Lung (tissue), 12 donors: ENCODE results near the gene IDH2. TPM values are rescaled to one million over a fixed set of nuclear protein-coding genes. Genes with fewer than 3 reads are reported as not detected.

Experiments
- ATAC-seq: fragments of 200-7000 bp; cut with Tn5 transposase; one replicate; pipeline ENCODE4 v1.9.1; 2020; ENCODE audit warnings: moderate number of reproducible peaks; ENCODE audit not compliant: insufficient read depth, low FRiP score
- DNase-seq, 3 donors: peaks; one replicate each; pipeline ENCODE4 v3.0.0-alpha.2; 2013 to 2017
- H3K27ac ChIP-seq, 2 donors: one replicate each; pipeline ENCODE4 v1.5.1; 2013; ENCODE audit warnings: mild to moderate bottlenecking in 2 of 2, moderate library complexity in 2 of 2, control low read depth in 1 of 2, inconsistent platforms in 1 of 2, low read depth in 1 of 2, low read length in 1 of 2
- H3K27me3 ChIP-seq, 3 donors: one replicate each; pipeline ENCODE4 v1.5.1; 2013; ENCODE audit warnings: low read length in 2 of 3; ENCODE audit not compliant: control insufficient read depth in 3 of 3, insufficient read depth in 3 of 3
- H3K36me3 ChIP-seq, 4 donors: one replicate each; pipeline ENCODE4 v1.5.1; 2013; ENCODE audit warnings: low read length in 4 of 4, mild to moderate bottlenecking in 1 of 4, moderate library complexity in 1 of 4; ENCODE audit not compliant: control insufficient read depth in 4 of 4, insufficient read depth in 4 of 4
- H3K4me1 ChIP-seq, 5 donors: one replicate each; pipeline ENCODE4 v1.5.1; 2013; ENCODE audit warnings: low read length in 5 of 5, mild to moderate bottlenecking in 2 of 5, moderate library complexity in 1 of 5; ENCODE audit not compliant: control insufficient read depth in 5 of 5, insufficient read depth in 5 of 5
- H3K4me3 ChIP-seq: one replicate; pipeline ENCODE4 v1.5.1; 2013; ENCODE audit warnings: mild to moderate bottlenecking, control low read depth, moderate library complexity
- H3K9ac ChIP-seq, 2 donors: one replicate each; pipeline ENCODE4 v1.5.1; 2013; ENCODE audit warnings: low read length in 2 of 2, control low read depth in 1 of 2; ENCODE audit not compliant: insufficient read depth in 1 of 2
- H3K9me3 ChIP-seq, 4 donors: one replicate each; pipeline ENCODE4 v1.5.1; 2013; ENCODE audit warnings: low read length in 3 of 4, mild to moderate bottlenecking in 1 of 4, moderate library complexity in 1 of 4; ENCODE audit not compliant: control insufficient read depth in 4 of 4, insufficient read depth in 3 of 4
- WGBS, 2 donors: extraction: QIAGEN DNeasy Blood & Tissue Kit; methylation state at CpG; one replicate each; pipeline ENCODE4 v1.1.7; 2013; 5-methylcytosine and 5-hydroxymethylcytosine counted together
- polyA plus RNA-seq, 2 donors: library from polyadenylated mRNA; stranded (reverse); fragments of 200-250 nt; gene quantifications; one replicate each; pipeline ENCODE4 v1.2.1, GENCODE V29; 2013
- total RNA-seq, 2 donors: library from RNA; depleted of rRNA in 1 of 2; stranded (reverse); fragments of >200 nt in 1 of 2; gene quantifications; one replicate each; pipeline ENCODE4 v1.2.1, GENCODE V29; 2014 to 2021
- TF ChIP-seq, protein P1 (sequence below): IDR thresholded peaks from 2 replicates; pipeline ENCODE4 v1.5.1; 2012; ENCODE audit warnings: mild to moderate bottlenecking; ENCODE audit errors: control extremely low read depth, extremely low read depth
- donor health status: control.
- donor health status: control.
- donor health status: Bipolar disorder and iron deficiency.
- donor health status: healthy.
- donor health status: DM: yes; HTN: yes; CAD: no.

Gene IDH2
- total and polyA plus RNA-seq, 4 donors: 52.0 to 85.8 (median 72.3) TPM

DNA sequence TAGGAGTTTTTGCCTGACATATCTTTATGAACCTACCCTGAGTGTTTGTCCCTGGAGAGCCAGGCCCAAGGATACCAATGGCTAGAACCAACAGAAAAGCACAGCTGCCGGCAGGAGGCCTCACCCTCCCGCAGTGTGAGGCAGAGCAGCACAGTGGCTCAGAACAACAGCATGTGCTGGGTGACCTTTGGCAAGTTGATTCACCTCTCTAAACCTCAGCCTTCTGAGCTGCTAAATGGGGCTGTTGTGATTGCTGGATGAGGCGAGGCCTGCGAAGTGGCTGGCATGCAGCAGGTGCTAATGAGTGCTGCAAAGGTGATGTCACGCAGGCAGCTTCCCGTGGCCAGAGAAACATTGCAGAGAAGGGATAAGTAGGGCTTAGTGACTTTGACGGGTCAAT lies 23.3 kb downstream of the IDH2 start:
- peaks cover 4 to 44% (median 37%) of the 10 kb centered on the region in 4 donors for H3K36me3 ChIP-seq
- TF ChIP-seq, protein P1, sequence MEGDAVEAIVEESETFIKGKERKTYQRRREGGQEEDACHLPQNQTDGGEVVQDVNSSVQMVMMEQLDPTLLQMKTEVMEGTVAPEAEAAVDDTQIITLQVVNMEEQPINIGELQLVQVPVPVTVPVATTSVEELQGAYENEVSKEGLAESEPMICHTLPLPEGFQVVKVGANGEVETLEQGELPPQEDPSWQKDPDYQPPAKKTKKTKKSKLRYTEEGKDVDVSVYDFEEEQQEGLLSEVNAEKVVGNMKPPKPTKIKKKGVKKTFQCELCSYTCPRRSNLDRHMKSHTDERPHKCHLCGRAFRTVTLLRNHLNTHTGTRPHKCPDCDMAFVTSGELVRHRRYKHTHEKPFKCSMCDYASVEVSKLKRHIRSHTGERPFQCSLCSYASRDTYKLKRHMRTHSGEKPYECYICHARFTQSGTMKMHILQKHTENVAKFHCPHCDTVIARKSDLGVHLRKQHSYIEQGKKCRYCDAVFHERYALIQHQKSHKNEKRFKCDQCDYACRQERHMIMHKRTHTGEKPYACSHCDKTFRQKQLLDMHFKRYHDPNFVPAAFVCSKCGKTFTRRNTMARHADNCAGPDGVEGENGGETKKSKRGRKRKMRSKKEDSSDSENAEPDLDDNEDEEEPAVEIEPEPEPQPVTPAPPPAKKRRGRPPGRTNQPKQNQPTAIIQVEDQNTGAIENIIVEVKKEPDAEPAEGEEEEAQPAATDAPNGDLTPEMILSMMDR: no peak
- no peak overlapping the region for H3K4me3 ChIP-seq
- no peak overlapping the region for H3K27ac ChIP-seq
- no peaks in the 10 kb centered on the region for H3K27me3 ChIP-seq
- ATAC-seq (no peak), DNase-seq (no peak)
- 94 to 96% methylated on average over 7 of the region's 7 CpGs for WGBS, 2 donors
- peaks cover 0 to 28% (median 3%) of the 10 kb centered on the region in 5 donors for H3K4me1 ChIP-seq
- H3K9me3 ChIP-seq: no peaks in the 10 kb centered on the region
- H3K9ac ChIP-seq: no peak overlapping the region

GRCh38 chr15:90076716-90077115 lies 25.6 kb downstream of the IDH2 start:
- H3K9me3 ChIP-seq: no peaks in the 10 kb centered on the region
- H3K36me3 ChIP-seq: peaks cover 0 to 52% (median 37%) of the 10 kb centered on the region in 4 donors
- H3K4me3 ChIP-seq: no peak overlapping the region
- WGBS, 2 donors: 93 to 97% methylated on average over 6 of the region's 6 CpGs
- TF ChIP-seq, protein P1: no peak
- H3K27me3 ChIP-seq: no peaks in the 10 kb centered on the region
- no peak overlapping the region for H3K9ac ChIP-seq
- DNase-seq: no peak
- H3K27ac ChIP-seq: no peak overlapping the region
- ATAC-seq: no peak
- H3K4me1 ChIP-seq: peaks cover 0 to 18% (median 2%) of the 10 kb centered on the region in 5 donors

- TF ChIP-seq, protein P1: no peak
- no peak for ATAC-seq
- Histone ChIP-seq H3K27me3 (no peaks in the 10 kb centered on the region), H3K4me3 (no peak overlapping the region), H3K4me1 (peaks cover 0 to 7% (median 0%) of the 10 kb centered on the region in 5 donors), H3K9ac (no peak overlapping the region), H3K9me3 (no peaks in the 10 kb centered on the region), H3K36me3 (peaks cover 0 to 45% (median 37%) of the 10 kb centered on the region in 4 donors), H3K27ac (peak overlapping the region; percentile 3 to 15)
- 72 to 83% methylated on average over 13 of the region's 13 CpGs for WGBS, 2 donors
- no peak for DNase-seq
These were observed 26.6 kb downstream of the IDH2 start for GRCh38 chr15:90075420-90076289.
